HuH-7 (cell line): ENCODE data around the gene MEN1.

Source experiments
- DNase-seq: peaks from one replicate; pipeline ENCODE4 v3.0.0; 2011; ENCODE audit warnings: low spot score

Gene MEN1

DNA sequence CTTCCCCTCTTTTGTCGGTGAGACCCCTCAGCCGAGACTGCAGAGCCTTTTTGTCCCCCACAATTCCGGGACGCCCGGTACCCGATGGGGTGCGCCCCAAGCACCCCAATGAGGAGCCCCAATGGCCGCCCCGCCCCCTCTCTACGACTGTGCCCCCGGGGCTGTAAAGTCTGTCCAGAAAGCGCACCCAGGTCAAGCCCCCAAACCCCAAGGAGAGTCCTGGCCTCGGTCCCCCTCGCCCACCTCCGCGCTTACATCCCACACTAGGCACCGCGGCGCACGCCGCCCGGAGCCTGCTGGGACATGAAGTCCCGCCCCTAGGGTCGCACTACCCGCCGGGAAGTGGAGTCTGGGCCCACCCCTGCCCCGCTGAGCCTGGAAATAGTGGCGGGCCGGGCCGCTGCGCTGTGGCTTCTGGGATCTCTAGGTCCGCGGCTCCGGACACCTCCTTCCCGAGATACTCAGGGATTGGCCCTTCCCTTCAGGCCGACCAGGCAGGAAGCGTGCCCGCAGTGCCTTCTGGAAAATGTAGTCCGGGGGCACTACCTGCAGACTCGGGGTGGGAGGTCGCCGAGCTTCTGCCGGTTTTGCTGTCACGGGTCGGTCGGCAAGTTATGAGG, at the start of gene MEN1:
Gene MEN1, minus strand, starts transcription at position 281 of the 620 bp plus-strand sequence. CDS start 442 bp downstream, outside the sequence.
- DNase-seq = peak; percentile 92

DNA sequence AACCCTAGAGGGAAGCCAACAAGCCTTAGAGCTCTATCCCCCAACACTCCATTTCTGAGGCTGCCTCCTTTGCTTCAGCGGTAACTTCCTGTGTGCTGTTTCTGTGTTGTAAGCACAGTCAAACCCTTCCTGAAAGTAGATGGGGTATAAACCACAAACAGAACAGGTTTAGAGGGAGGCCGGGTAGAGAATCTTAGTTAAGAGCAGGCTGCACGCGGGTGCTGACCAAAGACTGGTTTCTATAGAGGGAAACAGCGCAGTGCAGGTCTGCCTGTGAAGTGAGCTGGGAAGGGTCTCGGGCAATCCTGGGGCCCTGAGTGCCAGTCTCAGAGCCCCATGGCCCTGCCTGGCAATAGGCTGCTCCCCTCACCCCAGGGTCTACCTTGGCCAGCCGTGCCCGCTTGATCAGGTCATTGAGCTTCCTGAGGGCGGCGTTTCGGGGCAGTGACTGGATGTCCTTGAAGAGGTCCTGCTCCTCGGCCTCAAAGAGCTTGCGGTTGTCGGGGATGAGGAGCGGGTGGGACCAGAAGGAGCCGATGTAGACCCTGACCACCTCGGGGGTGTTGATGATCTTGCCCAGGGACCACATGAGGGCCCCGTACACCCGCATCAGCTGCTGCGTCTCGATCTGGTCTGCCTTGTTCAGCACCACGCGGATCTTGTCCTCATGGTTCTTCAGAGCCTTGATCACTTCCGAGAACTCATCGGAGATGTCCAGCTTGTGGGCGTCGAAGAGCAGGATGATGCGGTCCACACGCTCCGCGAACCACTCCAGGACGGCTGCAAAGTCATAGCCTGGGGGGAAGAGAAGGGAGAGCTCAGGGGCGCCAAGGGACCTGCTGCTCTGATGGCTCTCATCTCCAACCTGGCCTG, 49.4 kb upstream of the MEN1 start:
- no peak for DNase-seq

DNA sequence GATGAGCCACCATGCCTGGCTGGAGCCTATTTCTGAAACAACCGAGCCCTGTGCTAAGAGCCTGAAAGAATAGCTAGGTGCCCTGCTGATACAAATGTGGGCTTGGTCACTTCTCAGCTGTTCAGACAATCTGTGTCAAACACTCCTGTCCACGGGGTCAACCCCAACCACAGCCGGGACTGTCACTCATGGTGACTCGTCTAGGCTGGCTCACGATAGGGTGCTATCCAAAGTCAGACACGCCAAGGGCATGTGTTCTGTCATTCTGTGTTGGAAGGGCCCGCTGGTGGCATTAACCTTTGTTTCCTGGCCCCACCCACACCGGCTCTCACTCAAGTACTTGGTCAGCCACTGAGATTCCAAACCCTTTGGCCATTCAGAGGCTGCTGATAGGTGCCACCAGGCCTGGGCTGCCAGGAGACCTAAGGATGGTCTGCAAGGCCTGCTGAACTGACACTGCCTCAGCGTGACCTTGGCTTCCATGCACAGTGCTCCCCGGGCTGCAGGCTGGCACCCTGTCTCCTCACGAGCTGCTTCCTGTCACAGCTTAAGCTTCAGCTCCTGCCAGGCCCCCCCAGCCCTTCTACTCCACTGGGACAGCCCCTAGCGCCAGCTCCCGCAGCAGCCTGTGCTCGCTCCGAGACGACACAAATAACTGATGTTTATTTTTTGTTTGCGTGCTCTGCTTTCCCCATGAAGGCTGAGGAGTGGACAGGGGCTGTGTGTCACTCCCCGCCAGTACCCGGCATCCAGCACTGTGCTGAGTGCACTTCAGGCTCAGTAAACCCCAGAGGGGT, 48.3 kb upstream of the MEN1 start:
- DNase-seq = no peak

DNA sequence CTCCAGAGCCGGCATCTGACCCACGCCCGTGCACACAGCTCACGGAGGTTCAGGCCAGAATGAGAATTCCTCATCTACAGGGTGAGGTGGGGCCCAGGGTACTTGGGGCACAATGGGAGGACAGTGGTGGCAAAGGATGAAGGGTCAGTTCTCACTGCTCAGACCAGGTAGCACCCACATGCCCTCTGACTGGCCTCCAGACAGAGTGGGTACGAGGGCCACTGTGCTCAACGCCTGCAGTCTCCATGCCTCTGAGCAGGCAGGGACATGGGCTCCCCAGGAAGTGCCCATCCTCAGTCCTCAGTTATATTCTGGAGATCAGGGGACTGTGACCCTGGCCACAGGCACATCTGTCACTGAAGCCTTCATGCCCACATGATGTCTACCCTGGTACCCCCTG, 47.1 kb upstream of the MEN1 start:
- no peak for DNase-seq

DNA sequence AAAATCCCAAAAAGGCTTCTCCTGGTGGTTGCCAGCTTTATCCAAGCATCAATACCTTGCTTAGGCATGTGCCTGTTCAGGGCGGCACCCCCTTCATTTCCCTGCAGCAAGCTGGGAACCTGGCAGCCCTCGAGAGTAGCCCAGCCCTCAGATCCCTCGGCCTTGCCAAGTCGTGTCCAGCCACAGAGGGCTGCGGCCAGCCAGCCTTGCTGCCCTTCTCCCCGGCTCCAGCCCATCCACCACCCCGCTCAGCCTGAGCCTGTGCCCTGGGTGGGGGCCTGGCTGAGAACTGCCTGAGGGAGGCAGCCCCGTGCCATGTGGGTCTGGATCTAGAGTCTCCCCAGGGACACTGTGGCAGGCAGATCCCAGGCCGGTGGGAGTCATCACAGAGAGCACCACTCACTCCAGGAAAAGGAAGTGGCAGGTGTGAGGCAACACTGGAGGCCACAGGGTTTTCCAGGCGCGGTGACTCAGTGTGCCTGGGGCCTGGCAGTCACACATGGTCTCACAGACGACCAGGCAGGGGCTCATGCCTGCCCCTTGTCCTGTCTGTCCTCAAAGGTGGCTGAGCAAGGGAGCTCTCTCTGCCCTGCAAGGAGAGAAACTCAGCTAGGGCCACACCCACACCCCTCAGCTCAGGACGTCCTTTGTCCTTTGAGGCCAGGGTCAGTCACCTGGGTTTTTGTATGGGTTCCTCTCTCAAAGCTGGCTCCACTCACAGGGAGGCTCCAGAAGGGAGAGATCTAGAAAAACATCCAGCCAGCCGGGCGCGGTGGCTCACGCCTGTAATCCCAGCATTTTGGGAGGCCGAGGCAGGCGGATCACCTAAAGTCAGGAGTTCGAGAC, 46.3 kb upstream of the MEN1 start:
- no peak for DNase-seq

DNA sequence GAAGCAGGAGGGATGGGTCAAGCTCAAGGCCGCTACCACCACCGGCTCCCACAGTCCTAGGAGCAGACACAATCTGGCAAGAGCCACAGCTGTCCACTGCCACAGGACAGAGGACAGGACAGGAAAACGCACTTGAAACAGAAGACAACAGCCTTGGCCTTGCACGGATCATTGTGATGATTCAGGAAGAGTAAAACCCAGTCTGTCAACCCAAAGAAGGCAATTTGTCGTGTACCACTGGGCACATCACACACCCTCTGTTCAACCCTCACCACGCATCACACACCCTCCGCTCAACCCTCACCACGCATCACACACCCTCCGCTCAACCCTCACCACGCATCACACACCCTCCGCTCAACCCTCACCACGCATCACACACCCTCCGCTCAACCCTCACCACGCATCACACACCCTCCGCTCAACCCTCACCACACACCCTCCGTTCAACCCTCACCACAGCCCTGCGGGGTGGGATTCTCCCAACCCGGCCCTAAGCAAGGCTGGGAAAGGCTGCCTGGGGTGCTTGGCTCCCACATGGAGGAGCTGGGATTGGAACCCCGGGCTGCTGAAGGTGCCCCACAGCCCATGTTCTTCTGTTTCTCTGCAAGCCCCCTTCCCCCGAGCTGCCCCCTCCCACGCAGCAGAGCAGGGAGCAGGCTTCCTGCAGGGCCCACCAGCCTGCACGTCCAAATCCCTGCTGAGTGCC, 45.4 kb upstream of the MEN1 start:
- DNase-seq = no peak

DNA sequence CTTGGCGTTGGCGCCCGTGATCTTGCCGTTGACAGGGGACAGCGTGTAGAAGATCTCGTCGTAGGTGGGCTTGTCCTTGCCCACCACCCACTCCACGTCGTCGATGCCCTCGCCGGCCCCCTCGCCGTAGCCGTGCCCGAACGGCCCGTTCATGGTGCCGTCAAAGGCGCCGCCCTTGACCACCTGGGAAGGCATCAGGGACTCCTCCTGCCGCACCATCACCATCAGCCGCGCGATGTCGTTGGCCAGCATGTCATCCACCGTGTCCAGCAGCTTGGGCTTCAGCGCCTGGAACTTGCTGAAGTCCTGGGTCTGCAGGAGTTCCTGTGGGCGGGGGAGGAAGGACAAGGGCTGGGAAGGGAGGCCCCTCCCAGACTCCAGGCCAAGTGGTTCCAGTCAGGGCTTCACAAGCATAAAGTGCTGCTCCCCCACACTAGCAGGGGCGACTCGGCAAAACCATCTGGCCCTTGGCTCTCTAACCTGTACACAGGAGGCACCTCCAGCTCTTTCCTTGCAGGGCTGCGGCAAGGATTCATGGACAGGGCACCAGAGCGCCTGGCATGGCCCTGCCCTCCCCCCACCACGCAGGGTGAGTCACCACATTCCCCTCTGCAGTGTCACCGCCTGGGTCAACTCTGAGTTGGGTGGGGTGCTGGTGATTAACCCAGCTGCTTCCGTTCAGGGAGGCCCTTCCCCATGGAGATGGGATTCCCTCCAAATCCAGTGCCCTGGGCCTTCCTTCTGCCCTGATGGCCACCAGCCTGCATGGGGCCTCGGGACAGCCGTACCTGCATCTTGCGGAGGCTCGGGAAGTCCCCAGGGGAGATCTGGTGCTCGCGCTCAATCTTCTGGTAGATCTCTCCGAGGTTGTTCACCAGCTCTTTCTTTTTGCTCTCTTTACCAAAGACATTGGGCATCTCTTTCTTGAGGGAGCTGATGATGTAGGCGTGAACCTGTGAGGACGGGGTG, 44.5 kb upstream of the MEN1 start:
- no peak for DNase-seq

DNA sequence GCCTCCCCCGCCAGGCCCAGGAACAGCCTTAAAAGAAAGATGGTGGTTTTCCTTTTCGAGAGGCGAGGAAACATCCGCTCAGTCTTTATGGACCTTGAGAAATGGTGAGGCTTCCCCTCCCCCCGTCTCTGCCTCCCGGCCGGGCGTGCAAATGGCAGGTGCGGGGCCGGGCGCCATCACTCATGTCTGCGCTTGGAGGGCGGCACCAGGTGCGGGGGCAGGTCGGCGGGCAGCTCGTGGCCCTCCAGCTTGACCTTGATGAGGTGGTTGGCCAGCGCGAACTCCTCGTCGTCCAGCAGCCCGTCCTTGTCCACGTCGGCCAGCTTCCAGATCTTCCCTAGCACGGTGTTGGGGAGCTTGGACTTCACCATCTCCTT, 43.8 kb upstream of the MEN1 start:
- DNase-seq = no peak

DNA sequence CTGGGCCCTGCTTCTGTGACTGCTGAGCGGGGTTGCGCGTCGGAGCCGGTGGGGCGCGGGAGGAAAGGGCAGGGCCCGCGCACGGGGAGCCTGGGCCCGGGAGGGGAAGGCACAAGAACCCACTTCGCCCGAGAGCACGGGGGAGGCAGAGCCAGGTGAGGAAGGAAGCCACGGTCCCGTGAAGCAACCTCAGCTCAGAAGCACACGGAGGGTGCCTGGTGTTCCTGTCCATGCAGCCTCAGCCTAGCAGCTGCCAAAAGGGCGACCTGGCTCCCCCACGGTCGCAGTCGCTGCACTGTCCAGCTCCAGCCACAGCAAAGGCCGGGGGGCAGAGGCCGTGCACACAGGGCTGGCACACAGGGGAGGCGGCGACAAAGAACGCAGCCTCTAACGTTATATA, 43.4 kb upstream of the MEN1 start:
- DNase-seq = no peak

DNA sequence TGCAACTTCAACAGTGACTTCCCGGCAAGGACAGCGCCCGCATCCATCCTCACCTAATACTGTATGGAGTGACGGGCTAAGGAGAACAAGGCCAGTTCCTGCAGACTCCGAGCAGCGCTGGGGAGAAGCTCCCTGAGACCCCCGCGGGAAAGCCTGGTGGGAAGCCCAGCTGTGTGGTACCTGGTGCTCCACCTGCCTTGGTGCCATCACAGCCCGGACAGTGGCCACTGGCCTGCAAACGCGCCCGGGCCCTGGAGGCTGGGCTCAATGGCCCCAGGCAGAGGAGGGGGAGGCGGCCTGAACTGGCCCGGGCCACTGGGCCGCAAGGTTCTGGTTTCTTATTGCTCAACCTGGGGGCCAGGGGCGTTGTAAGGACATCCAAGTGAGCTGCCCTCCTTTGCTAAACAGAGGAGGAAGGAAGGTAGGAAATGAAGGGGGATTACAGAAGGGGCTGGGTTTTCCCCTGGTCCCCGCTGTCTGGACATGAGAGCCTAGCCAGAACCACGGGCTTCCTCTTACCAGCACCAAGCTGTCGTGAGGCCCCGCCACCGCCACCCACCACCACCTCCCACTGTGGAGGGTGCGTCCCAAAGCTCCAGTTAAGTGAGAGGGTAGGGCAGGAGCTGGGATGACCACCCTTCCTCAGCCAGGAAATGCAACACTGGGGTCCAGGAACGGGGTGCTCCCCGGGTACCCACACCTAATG, 42.6 kb upstream of the MEN1 start:
- no peak for DNase-seq

DNA sequence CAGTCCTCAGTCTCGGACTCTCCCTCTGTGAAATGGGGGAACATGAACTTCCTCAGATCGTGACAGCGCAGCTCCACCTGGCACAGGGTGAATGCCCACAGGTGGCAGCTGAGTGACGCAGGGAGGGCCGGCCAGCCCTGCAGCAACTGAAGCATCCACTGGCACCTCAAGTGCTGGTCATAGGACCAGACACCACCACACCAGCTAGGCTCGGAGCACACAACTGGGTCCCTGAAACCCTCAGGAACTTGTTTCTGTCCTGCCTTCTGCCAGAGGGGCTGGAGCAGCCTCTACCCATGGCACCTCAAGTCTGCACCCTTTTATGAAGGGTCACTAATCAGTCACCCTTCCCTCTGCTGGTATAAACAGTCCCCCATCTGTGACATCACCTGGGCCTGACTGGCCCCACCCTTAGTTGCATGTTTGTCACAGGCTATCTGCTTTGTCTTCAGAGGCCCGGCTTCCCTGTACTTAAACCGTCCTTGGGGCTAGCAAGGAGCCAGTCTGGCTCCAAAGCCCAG, 41.5 kb upstream of the MEN1 start:
- no peak for DNase-seq

DNA sequence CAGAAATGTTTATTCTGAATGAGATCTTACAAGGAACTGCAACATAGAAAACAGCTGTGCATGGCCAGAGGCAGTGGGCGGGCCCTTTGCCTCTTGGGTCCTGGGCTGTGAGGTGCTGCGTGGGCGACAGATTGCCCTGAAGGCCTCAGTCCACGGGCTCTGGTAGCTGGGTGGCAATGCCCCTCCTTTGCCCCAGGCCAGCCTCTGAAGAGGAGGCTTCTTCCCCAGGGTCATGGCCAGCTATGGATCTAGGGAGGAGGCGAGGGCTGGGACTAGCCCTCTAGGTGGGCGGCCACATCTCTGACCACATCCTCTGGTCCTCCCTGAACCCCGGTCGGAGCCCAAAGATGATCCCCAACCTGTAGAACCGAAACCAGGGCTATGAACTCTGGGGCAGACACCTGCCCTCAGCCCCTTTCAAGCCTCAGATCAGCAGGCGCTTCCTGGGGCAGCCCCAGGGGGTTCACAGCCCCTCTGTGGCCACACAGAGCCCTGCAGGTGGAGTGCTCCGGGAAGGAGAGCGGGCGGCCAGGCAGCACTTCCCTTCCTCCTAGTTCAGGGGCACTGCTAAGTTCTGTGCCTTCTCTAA, 40.7 kb upstream of the MEN1 start:
- no peak for DNase-seq

DNA sequence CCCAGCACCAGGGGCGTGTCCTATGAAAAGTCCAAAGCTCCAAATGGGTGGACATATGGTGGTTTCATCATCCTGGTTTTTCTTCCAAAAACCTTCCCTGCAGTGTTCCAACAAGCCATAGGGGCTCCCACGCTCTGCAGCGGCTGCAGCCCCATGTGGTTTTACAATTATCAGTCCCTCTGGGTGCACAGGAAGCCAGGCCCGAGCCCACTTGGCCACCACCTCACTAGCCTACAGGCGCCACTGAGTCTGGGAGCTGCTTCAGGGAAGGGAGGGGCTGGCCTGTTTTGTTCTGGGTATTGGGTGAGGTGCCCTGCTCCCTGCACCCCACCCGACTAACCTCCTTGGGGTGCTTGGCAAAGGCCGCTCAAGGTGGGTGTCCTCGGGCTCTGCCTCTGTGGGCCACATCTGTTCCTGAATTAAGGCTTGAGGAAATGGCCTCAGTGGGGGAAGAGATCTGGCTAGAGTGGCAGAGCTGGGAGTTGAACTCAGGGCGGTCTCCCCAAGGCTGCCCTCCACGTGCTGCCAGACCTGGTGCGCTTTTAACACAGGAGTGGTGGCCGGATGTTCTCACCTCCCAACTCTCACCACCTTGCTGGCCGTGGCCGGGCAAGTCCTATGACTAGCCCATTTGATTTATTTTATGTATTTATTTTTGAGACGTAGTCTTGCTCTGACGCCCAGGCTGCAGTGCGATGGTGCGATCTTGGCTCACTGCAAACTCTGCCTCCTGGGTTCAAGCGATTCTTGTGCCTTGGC, 39.4 kb upstream of the MEN1 start:
- no peak for DNase-seq

DNA sequence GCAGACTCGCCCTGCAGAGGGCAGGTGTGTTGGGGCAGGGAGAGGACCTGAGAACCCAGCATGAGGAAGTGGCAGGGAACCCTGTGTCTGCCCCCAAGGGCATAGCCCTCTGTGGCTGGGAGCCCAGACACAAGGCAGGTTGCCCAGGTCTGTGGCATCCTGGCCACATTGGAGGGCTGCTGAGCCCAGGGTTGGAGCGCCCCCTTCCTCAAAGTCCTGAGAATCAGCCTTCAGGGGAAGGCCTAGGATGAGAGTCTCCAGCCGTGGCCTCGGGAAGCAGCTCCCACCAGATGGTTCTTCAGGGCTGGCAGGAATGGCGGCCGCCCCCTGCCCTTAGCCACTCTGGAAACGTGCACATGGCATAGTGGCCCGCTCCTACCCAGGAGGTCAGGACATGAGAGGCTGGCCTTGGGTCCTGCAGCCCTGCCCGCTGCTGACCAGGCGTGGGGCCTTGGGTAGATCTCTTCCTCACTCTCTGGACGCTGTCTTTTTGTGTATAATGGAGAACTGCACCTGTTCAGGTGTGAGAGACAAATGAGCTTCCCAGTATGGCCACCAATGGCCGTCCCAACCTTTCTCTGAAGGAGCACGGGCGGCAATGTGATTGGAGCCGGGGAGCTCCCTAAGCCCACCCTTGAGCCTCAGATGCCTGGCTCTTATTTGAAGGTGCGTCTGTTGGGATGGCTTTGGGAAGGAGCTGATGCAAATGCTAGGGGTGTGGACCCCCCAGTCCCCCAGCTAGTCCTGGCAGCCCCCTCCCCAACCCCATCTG, 38.7 kb upstream of the MEN1 start:
- no peak for DNase-seq

DNA sequence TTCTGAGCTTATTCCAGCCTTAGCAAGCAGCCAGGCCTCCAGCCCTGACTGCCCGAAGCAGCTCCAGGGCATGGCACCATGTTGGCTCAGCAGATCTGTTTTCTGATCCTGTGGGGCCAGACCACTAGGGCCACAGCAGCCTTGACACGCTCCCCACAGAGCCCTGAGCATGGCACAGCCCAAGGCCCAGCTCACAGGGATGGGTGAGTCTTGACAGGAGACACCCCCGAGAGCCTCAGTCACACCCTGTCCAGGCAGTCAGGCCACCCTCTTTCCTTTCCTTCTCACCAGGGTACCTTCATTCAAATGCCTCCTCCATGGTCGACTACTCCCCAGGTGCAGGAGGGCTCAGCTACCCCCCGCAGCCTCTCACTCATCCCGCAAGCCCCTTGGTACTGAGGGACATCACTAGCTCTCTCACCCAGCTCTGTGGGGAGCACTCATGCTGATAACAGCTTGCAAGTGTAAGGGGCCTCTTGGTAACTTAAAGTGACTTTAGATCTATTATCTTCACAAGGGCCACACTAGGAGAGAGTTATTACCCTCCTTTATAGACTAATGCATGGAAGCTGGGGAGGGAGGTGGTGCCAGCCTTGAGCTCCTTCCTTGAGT, 38.0 kb upstream of the MEN1 start:
- DNase-seq = no peak

DNA sequence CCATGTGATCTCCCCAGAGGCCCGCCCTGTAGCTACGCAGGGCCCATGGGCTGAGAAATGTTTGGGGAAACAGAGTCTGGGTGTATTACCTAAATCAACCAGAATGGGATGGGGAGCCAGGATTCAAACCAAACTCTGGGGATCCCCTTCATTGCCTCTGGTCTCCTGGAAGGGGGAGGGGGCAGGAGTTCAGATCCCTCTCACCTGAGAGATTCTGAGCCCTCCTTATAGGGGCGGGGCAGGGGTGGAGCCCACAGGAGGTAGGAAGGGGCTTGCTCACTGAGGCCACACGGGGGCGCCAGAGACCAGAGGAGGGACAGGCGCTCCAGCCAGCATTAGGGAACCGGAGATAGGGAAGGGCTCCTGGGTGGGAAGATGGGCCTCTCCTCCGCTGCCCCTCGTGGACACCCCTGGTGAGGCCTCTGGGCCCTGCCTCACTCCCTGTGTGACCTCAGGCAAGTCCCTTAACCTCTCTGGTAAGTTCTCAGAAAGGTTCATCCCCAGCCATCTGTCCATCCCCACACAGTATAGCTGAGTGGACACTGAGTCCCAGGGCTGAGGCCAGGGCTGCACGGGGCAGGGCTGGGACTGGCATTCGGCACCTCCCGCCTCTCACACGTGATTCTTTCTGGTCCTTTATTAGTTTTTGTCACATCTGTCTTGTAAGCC, 36.8 kb upstream of the MEN1 start:
- peak; percentile 92 for DNase-seq
